Measurements from ENCODE around the gene PCYT1B. TPM values are rescaled to one million over a fixed set of nuclear protein-coding genes. Genes with fewer than 3 reads are reported as not detected.
"Not testable (repeated sequence)": the region's sequence is repeated elsewhere in the genome, so short reads cannot be mapped to it uniquely, and the experiment has no call there.

PCYT1B gene
- total RNA-seq, 2 experiments from 2014 or later, result 0.25 to 0.45 TPM

- POLR2A ChIA-PET, result no interaction called here
- Mint-ChIP-seq H3K27me3 (peaks cover 13% of the 10 kb centered on the region), H3K36me3 (ENCODE audit: low read depth) (no peaks in the 10 kb centered on the region), H3K4me3 (no peak overlapping the region), H3K27ac (no peak overlapping the region), H3K9me3 (no peaks in the 10 kb centered on the region), H3K4me1 (no peaks in the 10 kb centered on the region)
- CTCF ChIA-PET, result no interaction called here
- DNase-seq, result no peak
Measured at GRCh38 chrX:24607616-24608015, 39.5 kb downstream of the PCYT1B start.

- CTCF ChIA-PET; H3K4me3 Mint-ChIP-seq; DNase-seq; POLR2A ChIA-PET; H3K36me3 Mint-ChIP-seq (ENCODE audit: low read depth); H3K27ac Mint-ChIP-seq; H3K9me3 Mint-ChIP-seq; H3K4me1 Mint-ChIP-seq: not testable (repeated sequence)
- H3K27me3 Mint-ChIP-seq, result peaks cover 18% of the 10 kb centered on the region
Measured at GRCh38 chrX:24605941-24606340, 41.2 kb downstream of the PCYT1B start.

- no peaks in the 10 kb centered on the region for H3K9me3 Mint-ChIP-seq
- no peaks in the 10 kb centered on the region for H3K4me1 Mint-ChIP-seq
- ChIA-PET POLR2A (no interaction called here), CTCF (no interaction called here)
- no peak for DNase-seq
- peaks cover 15% of the 10 kb centered on the region for H3K27me3 Mint-ChIP-seq
- no peaks in the 10 kb centered on the region for H3K36me3 Mint-ChIP-seq (ENCODE audit: low read depth)
- no peak overlapping the region for H3K4me3 Mint-ChIP-seq
- no peak overlapping the region for H3K27ac Mint-ChIP-seq
Measured at GRCh38 chrX:24603191-24603590, 44.0 kb downstream of the PCYT1B start.

GRCh38 chrX:24601858-24602257 is 45.3 kb downstream of the PCYT1B start:
- DNase-seq, result no peak
- no peaks in the 10 kb centered on the region for H3K36me3 Mint-ChIP-seq (ENCODE audit: low read depth)
- H3K9me3 Mint-ChIP-seq, result no peaks in the 10 kb centered on the region
- no peaks in the 10 kb centered on the region for H3K4me1 Mint-ChIP-seq
- no peak overlapping the region for H3K4me3 Mint-ChIP-seq
- POLR2A ChIA-PET, result no interaction called here
- H3K27ac Mint-ChIP-seq, result no peak overlapping the region
- CTCF ChIA-PET, result no interaction called here
- H3K27me3 Mint-ChIP-seq, result peaks cover 9% of the 10 kb centered on the region

DNA sequence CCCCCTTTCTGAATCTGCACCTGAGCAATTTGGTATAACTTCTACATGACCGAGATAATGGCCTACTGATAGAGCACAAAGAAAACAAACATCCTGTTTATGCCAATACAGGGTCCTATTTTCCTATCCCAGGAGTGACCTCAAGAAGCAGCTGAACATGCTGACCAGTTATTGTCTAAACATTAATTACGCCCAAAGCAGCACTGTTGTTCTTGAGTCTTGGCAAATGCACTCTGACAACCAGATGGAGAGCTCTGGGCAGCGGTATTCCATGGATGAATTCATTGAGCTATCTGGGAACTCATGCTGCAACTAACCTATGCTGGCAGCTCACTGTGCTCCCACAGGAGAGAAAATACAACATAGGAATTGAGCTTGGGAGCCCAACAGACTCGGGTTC is 52.6 kb downstream of the PCYT1B start:
- POLR2A ChIA-PET, result no interaction called here
- peaks cover 7% of the 10 kb centered on the region for H3K27me3 Mint-ChIP-seq
- no peak overlapping the region for H3K4me3 Mint-ChIP-seq
- no peaks in the 10 kb centered on the region for H3K36me3 Mint-ChIP-seq (ENCODE audit: low read depth)
- DNase-seq, result no peak
- no peak overlapping the region for H3K27ac Mint-ChIP-seq
- no peaks in the 10 kb centered on the region for H3K4me1 Mint-ChIP-seq
- H3K9me3 Mint-ChIP-seq, result no peaks in the 10 kb centered on the region
- CTCF ChIA-PET, result no interaction called here

DNA sequence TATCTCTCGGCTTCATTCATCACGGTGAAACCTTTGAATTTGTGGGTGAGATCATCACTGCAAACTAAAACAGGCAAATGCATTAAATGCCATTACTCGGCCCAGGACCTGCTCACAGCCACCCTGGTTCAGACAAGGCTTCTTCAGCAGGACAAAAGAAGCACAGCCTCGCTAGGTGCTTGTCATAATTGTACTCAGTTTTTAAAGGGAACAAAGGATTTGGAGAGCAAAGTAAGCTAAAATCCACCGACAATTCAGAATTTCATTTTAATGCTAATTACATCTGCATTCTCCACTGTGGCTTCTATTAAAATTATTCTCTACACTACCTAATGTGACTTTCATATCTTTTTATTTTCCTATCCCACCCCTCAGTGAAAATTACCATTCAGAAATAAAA is 57.0 kb downstream of the PCYT1B start:
- no peak overlapping the region for H3K27ac Mint-ChIP-seq
- peaks cover 4% of the 10 kb centered on the region for H3K27me3 Mint-ChIP-seq
- H3K36me3 Mint-ChIP-seq (ENCODE audit: low read depth), result no peaks in the 10 kb centered on the region
- CTCF ChIA-PET, result no interaction called here
- no peak for DNase-seq
- POLR2A ChIA-PET, result no interaction called here
- no peaks in the 10 kb centered on the region for H3K4me1 Mint-ChIP-seq
- no peaks in the 10 kb centered on the region for H3K9me3 Mint-ChIP-seq
- H3K4me3 Mint-ChIP-seq, result no peak overlapping the region

- ChIA-PET CTCF (no interaction called here), POLR2A (no interaction called here)
- Mint-ChIP-seq H3K36me3 (ENCODE audit: low read depth) (no peaks in the 10 kb centered on the region), H3K9me3 (no peaks in the 10 kb centered on the region), H3K27ac (no peak overlapping the region), H3K4me1 (peaks cover 3% of the 10 kb centered on the region), H3K27me3 (no peaks in the 10 kb centered on the region), H3K4me3 (no peak overlapping the region)
- no peak for DNase-seq
Measured at GRCh38 chrX:24577091-24577490, 70.1 kb downstream of the PCYT1B start.

GRCh38 chrX:24575496-24575895 is 71.7 kb downstream of the PCYT1B start:
- H3K4me1 Mint-ChIP-seq, result peaks cover 3% of the 10 kb centered on the region
- no peak overlapping the region for H3K27ac Mint-ChIP-seq
- ChIA-PET POLR2A (no interaction called here), CTCF (no interaction called here)
- H3K4me3 Mint-ChIP-seq, result no peak overlapping the region
- DNase-seq, result no peak
- no peaks in the 10 kb centered on the region for H3K27me3 Mint-ChIP-seq
- no peaks in the 10 kb centered on the region for H3K36me3 Mint-ChIP-seq (ENCODE audit: low read depth)
- H3K9me3 Mint-ChIP-seq, result no peaks in the 10 kb centered on the region

DNA sequence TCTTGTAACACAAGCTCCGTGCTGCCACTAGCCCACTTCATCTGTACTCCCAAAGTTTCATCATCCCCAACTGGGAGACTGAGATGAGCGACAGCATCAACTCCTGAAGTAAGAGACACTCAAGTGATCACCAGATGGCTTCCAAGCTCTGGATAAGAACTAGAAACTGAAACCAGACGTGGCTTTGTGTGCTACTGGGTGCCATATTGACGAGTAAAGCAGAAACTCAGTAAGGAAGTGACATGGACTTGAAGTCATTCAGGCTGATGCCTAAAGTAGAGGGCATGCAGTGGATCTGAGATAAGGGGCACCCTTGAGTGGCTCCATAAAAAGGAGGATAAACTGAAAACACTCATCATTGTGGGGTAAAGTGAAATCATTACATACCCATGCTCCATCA is 72.4 kb downstream of the PCYT1B start:
- H3K27me3 Mint-ChIP-seq, result no peaks in the 10 kb centered on the region
- ChIA-PET POLR2A (no interaction called here), CTCF (no interaction called here)
- H3K9me3 Mint-ChIP-seq, result no peaks in the 10 kb centered on the region
- H3K4me3 Mint-ChIP-seq, result no peak overlapping the region
- H3K4me1 Mint-ChIP-seq, result peaks cover 3% of the 10 kb centered on the region
- no peak overlapping the region for H3K27ac Mint-ChIP-seq
- no peaks in the 10 kb centered on the region for H3K36me3 Mint-ChIP-seq (ENCODE audit: low read depth)
- no peak for DNase-seq

DNA sequence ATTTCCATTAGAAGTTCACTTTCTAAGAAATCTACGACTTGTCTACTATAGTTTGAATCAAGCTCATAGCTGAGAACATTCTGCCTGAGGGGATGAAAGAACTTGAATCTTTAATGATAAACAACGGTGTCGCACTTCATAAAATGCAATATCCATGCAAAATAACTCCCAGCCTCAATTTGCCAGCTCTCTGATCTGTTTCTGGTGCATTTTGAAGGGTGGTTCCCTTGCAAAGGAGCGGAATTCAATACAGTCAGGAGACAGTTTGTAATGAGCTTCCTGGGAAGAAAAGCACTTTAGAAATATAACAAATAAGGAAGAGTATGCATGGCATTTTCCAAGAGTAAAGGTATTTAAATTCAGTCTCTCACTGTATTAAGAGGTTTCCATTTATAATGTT is 80.0 kb downstream of the PCYT1B start:
- no peak for DNase-seq
- Mint-ChIP-seq H3K27ac (no peak overlapping the region), H3K4me3 (no peak overlapping the region), H3K36me3 (ENCODE audit: low read depth) (no peaks in the 10 kb centered on the region), H3K9me3 (no peaks in the 10 kb centered on the region), H3K4me1 (no peaks in the 10 kb centered on the region), H3K27me3 (no peaks in the 10 kb centered on the region)
- ChIA-PET CTCF (no interaction called here), POLR2A (no interaction called here)

DNA sequence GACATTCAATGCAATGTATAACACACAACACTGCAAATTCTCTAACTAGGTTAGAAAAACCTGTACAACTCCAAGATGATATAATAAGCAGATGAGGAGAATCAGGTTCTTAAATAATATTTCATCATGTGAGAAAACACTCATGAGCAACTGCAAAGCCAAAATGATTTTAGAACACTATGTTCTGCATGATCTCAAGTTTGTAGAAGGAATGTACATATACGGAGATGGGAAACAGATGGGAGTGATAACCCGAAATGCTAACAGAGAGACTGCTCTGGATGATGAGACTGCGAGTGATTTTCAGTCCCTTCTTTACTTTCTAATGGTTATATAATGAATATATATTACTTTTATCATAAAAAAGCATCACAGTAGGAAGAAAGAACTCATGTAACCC is 80.9 kb downstream of the PCYT1B start:
- Mint-ChIP-seq H3K36me3 (ENCODE audit: low read depth) (no peaks in the 10 kb centered on the region), H3K4me3 (no peak overlapping the region), H3K27ac (no peak overlapping the region), H3K4me1 (no peaks in the 10 kb centered on the region), H3K9me3 (no peaks in the 10 kb centered on the region), H3K27me3 (no peaks in the 10 kb centered on the region)
- ChIA-PET CTCF (no interaction called here), POLR2A (no interaction called here)
- no peak for DNase-seq

- ChIA-PET POLR2A (no interaction called here), CTCF (no interaction called here)
- H3K9me3 Mint-ChIP-seq, result no peaks in the 10 kb centered on the region
- no peak for DNase-seq
- H3K27ac Mint-ChIP-seq, result no peak overlapping the region
- H3K27me3 Mint-ChIP-seq, result no peaks in the 10 kb centered on the region
- no peak overlapping the region for H3K4me3 Mint-ChIP-seq
- no peaks in the 10 kb centered on the region for H3K36me3 Mint-ChIP-seq (ENCODE audit: low read depth)
- H3K4me1 Mint-ChIP-seq, result no peaks in the 10 kb centered on the region
Measured at GRCh38 chrX:24563291-24564010, 83.7 kb downstream of the PCYT1B start.

DNA sequence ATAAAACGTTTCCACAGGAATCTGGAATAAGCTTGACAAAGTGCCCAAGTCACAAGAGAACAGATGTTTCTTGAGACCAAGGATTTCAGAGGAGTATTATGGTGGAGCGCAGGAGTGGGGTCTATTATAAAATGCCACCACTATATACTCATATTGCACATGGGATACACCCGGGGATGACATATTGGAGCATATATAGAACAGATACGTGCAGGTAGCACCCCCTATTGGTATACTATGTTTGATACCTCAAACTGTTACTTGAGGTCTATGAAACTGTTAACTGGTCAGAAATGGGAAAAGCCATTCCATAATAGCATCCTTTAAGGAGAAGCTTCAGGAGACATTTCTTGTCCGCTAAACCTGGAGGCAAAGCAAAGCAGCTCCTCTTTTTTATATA is 86.0 kb downstream of the PCYT1B start:
- H3K27me3 Mint-ChIP-seq, result no peaks in the 10 kb centered on the region
- no peaks in the 10 kb centered on the region for H3K36me3 Mint-ChIP-seq (ENCODE audit: low read depth)
- ChIA-PET CTCF (interaction anchor here (1.3 kb wide), 1 partner anchor 166 kb away, joined by 3 read pairs; no protein-coding TSS in a partner anchor), POLR2A (no interaction called here)
- DNase-seq, result no peak
- H3K4me3 Mint-ChIP-seq, result no peak overlapping the region
- no peak overlapping the region for H3K27ac Mint-ChIP-seq
- no peaks in the 10 kb centered on the region for H3K9me3 Mint-ChIP-seq
- no peaks in the 10 kb centered on the region for H3K4me1 Mint-ChIP-seq

GRCh38 chrX:24553011-24553410 is 94.1 kb downstream of the PCYT1B start:
- DNase-seq, result no peak
- H3K36me3 Mint-ChIP-seq (ENCODE audit: low read depth), result no peaks in the 10 kb centered on the region
- POLR2A ChIA-PET, result no interaction called here
- H3K9me3 Mint-ChIP-seq, result no peaks in the 10 kb centered on the region
- no peaks in the 10 kb centered on the region for H3K27me3 Mint-ChIP-seq
- H3K4me1 Mint-ChIP-seq, result no peaks in the 10 kb centered on the region
- H3K4me3 Mint-ChIP-seq, result no peak overlapping the region
- H3K27ac Mint-ChIP-seq, result no peak overlapping the region
- CTCF ChIA-PET, result no interaction called here
